HG03097 (cell line): Measurements from ENCODE around the gene PPP1R3E.
"Not testable (repeated sequence)": the region's sequence is repeated elsewhere in the genome, so short reads cannot be mapped to it uniquely, and the experiment has no call there.

Experiments
- ATAC-seq: cut with Tn5 transposase; IDR thresholded peaks from one replicate; pipeline ENCODE4 v1.9.1; 2021; ENCODE audit not compliant: unreplicated experiment, low FRiP score

PPP1R3E gene, protein sequence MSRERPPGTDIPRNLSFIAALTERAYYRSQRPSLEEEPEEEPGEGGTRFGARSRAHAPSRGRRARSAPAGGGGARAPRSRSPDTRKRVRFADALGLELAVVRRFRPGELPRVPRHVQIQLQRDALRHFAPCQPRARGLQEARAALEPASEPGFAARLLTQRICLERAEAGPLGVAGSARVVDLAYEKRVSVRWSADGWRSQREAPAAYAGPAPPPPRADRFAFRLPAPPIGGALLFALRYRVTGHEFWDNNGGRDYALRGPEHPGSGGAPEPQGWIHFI

DNA sequence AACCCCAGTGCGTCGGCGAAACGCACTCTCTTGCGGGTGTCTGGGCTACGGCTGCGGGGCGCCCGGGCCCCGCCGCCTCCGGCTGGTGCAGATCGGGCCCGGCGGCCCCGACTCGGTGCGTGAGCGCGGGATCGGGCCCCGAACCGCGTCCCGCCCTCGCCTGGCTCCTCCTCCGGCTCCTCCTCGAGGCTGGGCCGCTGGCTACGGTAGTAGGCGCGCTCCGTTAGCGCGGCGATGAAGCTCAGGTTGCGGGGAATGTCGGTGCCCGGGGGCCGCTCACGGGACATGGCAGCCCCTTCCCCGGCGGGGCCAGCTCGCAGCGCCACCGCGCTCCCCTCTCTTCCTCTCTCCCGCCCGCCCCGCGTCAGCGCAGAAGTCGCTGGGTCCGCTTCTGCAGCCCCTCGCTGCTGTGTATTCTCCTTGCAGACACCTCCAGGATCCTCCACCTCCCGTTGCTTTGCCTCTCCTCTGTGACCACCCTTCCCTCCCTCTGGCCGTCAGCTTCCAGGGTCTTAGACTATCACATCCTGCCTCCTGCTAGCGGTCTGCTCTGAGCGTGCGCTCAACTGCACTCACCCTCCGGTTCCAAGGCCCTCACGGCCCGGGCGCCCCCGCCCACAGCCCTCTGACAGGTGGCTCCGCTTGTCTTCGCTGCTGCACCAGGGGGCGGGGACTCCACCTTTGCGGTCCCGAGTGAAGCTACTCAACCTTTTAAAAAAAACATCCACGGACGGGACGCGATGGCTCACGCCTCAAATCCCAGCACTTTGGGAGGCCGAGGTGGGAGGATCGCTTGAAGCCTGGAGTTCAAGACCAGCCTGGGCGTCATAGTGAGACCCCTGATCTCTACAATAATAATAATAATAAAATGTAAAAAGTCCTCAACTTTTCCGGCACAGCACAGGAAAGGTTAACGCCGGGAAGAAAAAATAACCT, at the start of gene PPP1R3E:
Gene PPP1R3E (minus strand): TSS at position 570 of the 936 bp plus-strand sequence. CDS start 283 bp downstream, at position 287.
- ATAC-seq = peak; percentile 29

DNA sequence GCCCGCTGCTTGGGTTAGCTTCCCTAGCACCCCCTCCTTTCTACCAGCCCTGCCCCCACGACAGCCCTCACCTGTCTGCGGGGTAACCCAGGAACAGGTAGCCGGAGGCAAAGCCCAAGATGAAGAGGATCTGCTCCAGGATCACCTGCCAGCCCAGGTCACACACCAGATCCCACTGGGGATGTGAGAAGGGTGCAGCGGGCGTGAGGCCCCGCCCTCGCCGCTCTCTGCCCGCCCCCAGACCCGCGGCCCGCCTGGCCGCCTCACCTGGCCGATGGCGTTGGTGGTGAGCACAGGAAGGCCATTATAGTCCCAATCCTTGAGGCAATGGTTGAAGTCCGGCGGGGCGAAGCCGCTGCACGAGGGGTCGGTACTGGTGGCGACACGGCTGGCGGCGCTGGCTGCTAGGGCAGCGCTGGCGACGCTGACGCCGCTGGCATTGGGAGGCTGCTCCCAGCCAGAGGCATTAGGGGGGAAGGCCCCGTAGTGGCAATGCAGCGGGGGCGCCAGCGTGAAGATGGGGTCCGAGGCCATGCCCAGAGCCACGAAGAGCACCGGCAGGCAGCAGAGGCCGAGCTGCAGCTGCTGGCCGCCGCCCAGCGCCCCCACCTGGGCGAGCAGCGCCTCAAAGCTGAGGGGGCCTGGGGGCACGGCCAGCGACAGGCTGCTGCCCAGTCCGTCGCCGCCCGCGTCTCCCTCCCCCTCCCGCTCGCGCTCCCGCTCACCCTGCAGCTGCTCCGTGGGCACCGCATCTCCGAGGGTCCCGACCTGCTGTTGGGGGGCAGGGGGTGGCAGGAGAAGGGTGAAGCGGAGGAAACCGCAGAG, 49.2 kb upstream of the PPP1R3E start:
- ATAC-seq = no peak

DNA sequence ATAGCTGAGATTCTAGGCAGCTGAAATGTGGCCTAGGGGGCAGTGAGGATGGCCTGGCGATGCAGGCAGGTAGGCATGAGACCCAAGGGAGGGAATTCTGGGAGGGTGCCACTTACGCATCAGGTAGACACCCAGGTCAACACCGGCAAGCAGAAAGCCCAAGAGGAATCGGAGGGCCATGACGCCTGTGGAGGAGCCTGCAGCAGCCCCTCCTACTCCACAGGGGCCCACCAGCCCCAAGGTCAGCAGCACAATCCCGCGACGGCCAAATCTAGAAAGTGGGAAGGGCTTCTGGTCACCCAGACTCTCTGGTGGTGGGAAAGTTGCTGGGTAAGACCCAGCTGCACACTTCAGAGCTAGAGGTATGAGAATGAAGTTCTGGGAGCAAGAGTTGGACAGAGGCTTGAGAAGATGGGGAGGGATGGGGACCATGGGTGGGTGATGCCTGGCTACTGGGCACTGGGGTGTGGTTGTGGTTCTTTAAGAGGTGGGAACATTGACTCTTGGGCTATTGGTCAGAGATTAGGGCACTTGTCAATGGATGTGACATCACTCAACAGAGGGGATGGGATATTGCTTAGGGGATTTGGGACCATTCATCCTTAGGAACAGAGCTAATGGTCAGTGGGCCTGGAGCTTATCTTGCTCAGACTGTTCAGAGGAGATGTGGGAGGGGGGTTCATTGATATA, 46.6 kb upstream of the PPP1R3E start:
- no peak for ATAC-seq

DNA sequence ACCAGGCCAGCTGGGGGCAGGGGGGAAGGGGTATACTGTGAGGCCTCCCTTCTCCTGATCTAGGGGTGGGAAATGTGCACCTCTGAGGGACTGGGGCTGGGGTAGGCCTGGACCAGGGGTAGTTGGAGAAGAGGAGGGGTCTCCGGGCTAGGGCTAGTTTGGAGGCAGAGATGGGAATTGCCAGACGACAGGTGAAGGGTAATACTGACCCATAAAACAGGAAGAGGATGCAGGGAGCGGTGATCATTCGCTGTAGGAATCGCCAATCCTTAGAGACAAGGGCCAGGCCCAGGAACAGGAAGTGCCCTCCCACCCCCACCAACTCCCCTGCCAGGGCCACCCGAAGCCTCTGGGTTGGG, 45.6 kb upstream of the PPP1R3E start:
- ATAC-seq = no peak

DNA sequence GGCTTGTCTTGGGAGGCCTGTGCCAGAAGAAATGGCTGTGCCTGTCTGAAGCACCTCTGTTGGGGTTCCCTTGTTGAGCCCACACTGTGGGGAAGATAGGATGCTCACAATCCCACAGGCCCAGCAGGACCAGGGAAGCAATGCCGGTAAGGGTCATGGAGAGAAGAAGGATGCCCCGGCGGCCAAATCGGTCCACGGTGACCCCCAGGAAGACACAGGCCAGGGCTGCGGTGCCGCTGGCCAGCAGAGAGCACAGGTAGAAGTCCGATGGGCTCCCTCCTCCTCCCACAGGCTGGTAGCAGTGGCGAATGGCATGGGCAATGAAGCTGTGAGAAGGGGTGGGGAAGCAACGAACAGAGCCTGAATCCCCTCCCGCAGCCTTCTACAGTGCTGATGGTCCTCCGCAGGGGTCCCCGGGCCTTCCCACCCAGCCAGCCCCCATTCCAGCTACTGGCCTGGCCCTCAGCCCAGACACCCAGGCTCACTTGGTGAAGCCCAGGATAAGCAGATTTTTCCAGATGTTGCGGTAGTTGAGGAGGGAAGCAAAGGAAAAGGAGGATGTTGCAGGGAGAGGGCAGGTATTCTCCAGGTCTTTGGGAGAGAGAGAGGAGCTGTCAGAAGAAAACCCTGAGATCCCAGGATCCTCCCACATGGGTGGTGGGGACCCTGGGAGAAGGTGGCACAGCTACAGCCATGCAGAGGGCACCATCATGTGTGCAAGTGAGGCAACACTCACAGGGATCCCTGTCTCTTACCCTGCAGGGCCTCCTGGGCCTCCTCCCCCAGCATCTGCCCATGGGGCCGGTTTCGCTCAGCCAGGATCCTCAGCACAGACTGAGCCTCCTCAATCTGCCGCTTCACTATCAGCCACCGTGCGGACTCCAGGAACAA, 45.0 kb upstream of the PPP1R3E start:
- no peak for ATAC-seq

DNA sequence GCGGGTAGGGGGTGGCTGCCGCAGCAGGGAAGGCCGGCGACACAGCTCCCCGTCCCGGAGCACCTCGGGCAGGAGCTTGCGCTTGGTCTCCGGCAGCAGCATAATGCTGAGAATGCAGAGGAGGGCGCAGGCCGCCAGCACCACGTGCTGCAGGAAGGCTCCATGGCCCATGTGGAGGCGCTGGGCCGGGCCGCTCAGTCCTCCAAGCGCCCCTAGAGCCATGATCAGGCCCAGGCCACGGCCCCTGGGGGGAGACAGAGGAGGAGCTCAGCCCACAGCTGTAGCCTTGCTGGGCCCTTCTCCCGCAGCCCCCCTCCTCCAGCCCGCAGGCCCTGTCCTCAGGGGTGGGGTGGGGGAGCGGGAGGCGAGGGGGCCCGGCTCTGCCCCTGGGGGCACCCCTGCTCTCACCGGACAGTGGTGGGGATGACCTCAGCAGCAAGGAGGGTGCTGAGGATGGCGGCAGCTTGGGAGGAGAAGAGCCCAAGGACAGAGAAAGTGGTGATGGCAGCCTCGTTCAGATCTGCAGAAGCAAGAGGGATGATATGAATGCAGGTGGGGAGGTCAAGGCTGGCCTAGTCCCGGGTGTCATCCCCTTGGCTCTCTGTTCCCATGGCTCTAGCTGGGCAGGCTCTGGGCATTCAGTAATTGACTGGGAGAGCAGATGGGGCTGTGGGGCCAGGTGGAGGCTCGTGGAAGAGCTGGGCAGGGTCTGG, 44.2 kb upstream of the PPP1R3E start:
- ATAC-seq = no peak

DNA sequence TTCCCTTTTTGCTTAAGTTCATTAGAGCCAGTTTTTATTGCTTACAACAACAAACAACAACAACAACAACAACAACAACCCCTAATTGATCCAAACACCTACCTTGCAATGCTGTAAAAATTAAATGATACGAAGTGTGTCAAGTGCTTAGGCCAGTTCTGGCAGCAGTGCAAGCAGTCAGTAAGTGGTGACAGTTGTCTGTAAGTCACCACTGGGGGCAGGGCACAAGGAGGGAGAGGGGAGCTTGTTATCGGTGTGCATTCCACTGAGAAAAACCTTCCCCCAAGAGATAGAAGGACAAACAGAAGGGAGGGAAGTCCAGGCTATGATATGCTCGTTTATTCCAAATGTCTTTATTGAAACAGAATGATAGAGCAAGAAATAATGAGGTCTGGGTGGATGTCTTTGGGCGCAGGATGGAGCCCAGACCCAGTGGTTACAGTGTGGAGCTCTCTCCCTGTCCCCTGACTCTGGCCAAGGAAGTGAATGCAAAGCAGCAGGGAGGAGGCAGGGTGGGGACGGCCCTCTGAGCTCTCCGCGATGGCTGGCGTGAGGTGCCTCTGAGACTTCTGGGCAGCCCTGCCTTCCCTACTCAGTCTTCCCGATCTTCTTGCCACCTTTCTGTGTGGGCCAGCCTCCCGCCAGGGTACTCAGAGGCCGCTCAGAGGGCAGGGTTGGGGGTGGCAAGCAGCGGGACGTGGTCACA, 43.5 kb upstream of the PPP1R3E start:
- no peak for ATAC-seq

DNA sequence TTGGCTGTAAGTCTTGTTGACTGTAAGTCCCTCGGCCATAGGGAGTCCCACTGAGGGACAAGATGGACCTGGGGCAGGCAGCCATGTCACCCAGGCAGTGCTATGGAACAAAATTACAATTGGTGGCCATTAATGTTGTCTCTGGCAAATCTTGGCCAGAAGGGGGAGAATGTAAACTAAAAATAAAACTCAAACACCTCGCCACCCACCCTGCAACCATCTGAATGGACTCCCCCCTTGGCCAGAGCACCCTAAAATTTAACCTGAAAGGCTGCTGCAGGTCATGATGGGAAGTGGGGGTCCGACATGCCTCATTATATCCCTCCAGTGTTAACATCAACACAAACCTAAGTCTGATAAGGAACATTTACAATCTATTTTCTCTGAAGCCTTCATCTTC, 41.8 kb upstream of the PPP1R3E start:
- ATAC-seq = no peak

DNA sequence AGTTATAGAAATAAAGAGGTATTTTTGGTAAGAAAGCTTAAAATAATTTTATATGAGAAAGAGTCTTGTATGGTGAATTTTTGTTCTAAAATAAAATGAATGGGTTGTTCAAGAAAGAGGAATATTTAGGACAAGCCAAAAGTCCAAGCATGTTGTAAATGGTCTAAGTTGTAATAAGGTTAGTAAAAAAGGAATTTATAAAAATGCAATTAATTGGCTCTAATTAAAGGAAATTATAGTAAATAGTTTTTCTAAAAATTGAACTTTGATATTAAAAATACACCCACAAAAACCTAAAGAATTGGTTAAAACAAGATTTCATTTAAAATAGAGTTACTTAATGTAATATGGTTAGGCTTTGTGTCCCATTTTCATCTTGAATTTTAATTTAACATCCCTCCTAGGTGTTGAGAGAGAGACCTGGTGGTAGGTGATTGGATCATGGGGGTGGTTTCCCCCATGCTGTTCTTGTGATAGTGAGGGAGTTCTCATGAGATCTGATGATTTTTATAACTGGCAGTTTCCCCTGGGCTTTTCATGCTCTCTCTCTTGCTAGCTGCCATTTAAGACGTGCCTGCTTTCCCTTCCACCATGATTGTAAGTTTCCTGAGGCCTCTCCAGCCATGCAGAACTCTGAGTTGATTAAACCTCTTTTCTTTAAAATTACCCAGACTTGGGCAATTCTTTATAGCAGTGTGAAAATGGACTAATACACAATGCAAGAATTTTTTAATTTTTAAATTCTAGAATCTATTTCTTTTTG, 37.0 kb upstream of the PPP1R3E start:
- ATAC-seq = no peak

DNA sequence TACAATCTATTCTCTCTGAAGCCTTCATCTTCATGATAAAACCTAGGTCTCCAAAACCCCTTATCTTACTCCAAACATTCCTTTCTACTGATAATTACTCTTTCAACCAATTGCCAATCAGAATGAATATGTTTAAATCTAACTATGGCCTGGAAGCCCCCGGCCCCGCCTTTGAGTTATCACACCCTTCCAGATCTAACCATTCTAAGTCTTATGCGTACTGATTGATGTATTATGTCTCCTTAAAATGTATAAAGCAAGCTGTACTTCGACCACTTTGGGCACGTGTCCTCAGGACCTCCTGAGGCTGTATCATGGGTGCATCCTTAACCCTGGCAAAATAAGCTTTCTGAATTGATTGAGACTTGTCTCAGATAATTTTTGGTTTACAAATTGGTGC, 33.0 kb upstream of the PPP1R3E start:
- ATAC-seq = no peak

DNA sequence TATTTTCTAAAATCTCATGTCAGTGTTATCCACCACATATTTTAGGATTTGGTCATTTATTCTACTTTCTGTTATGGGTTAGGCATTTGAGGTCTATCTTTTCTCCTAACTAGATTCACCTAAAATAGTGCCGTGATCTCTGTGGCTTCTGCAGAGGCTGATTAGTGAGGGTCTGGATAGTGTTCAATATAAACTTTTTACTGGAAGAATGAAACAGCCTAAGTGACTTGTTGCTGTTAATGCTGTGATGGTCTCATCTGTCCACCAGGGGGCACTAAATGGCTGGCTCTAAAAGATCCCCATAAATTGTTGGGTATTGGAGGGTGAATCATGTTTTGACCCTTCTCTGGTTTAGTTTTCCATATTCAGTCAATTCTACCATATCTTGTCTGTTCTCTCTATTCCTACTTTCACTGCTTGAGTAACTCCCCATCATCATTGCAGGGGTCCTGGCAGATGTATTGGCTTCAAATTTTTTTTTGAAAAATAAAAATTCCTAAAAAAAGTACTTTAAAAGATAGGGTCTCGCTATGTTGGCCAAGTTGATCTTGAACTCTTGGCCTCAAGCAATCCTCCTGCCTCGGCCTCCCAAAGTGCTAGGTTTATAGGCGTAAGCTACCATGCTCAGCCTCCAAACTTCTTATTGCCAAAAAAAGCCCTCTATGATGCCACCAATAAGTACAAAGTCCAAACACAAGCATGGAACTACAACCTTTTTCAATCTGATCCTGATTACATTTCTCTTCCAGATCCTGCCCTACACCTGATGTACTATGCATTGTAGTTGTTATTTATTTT, 25.5 kb upstream of the PPP1R3E start:
- no peak for ATAC-seq

DNA sequence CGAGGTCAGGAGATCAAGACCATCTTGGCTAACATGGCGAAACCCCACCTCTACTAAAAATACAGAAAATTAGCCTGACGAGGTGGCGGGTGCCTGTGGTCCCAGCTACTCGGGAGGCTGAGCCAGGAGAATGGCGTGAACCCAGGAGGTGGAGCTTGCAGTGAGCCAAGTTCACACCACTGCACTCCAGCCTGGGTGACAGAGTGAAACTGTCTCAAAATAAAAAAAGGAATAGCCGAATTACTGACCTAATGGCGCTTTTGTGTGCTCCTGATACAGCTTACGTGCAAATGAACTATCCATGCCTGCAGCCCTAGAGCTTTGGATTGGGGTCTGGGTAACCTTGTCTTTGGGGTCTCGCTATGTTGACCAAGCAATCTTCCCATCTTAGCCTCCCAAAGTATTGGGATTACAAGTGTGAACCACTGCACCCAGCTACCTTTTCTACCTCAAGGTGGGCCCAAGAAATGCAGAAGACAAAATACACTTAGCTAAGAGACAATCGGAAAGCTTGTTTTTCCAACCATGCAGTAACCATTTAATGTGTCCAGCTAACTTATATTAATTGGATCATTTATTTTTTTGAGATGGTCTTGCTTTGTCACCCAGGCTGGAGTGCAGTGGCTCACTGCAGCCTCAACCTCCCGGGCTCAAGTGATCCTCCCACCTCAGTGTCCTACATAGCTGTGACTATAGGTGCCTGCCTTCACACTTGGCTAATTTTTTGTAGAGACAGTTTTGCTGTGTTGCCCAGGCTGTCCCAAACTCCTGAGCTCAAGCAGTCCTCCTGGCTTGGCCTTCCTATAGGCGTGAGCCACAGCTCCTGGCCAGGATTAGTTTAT, 24.1 kb upstream of the PPP1R3E start:
- no peak for ATAC-seq

DNA sequence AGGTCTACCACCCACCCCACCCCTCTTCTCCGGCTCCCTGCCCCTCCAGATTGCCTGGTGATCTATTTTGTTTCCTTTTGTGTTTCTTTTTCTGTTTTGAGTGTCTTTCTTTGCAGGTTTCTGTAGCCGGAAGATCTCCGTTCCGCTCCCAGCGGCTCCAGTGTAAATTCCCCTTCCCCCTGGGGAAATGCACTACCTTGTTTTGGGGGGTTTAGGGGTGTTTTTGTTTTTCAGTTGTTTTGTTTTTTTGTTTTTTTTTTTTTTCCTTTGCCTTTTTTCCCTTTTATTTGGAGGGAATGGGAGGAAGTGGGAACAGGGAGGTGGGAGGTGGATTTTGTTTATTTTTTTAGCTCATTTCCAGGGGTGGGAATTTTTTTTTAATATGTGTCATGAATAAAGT, 23.1 kb upstream of the PPP1R3E start:
- ATAC-seq = not testable (repeated sequence)

DNA sequence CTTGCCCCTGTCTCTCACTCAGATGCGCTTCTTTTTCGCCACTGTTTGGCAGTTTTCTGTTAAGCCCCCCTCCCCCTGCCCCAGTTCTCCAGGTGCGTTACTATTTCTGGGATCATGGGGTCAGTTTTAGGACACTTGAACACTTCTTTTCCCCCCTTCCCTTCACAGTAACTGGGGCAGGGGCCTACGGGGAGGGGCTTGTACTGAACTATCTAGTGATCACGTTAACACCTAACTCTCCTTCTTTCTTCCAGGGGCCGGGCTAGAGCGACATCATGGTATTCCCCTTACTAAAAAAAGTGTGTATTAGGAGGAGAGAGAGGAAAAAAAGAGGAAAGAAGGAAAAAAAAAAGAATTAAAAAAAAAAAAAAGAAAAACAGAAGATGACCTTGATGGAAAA, 22.3 kb upstream of the PPP1R3E start:
- ATAC-seq = no peak

DNA sequence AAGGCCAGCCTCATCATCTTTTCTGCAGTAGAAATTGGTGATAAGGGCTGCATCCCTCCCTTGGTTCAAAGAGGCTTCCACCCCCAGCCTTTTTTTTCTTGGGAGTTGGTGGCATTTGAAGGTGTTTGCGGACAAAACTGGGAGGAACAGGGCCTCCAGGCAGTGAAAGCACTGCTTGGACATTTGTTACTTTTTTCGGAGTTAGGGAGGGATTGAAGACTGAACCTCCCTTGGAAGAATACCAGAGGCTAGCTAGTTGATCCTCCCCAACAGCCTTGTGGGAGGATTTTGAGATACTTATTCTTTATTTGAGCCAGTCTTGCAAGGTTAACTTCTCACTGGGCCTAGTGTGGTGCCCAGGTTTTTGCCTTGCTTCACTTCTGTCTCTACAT, 21.8 kb upstream of the PPP1R3E start:
- ATAC-seq = no peak
